ENCODE results near the gene LRP1B. TPM values are rescaled to one million over a fixed set of nuclear protein-coding genes. Genes with fewer than 3 reads are reported as not detected.

The LRP1B gene
- total RNA-seq, 6 experiments from 2014 or later = 0.06 to 1.7 (median 0.15) TPM; not detected in 1

DNA sequence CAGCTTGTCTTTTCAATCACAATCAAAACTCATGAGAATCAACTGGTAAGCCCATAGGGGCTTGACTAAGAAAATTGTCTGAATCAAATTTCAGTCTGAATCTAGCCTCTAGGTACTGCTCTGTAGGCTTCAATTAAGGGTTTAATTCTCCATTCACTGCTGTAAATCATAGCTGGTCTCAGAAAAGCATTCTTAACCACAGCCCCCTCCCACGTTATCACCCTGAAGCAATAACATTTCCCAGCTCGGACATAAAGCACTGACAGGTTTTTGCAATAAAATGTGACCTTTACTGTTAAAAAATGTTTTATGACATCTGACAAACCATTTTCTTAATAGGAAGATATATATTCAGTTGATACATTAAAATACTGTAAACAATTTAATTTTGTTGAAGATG is 55.0 kb downstream of the LRP1B start:
- no peak for ATAC-seq
- no peak overlapping the region for H3K4me3 ChIP-seq
- no peaks in the 10 kb centered on the region for H3K9me3 ChIP-seq
- WGBS (ENCODE audit: insufficient coverage, low coverage, low lambda C conversion rate, missing lambda C conversion rate) = 31% methylated on average over 2 of the region's 2 CpGs
- no peaks in the 10 kb centered on the region for H3K27me3 ChIP-seq
- H3K36me3 ChIP-seq = no peaks in the 10 kb centered on the region
- TF ChIP-seq POLR2A (IDR thresholded peaks at IDR 0.05) = no peak
- no peak for TF ChIP-seq CTCF (IDR thresholded peaks at IDR 0.05)
- no peaks in the 10 kb centered on the region for H3K4me1 ChIP-seq
- DNase-seq = no peak
- H3K27ac ChIP-seq = no peak overlapping the region
- intact Hi-C loops (cut with DNase I) = no loop called here

- no peaks in the 10 kb centered on the region for H3K36me3 ChIP-seq
- H3K9me3 ChIP-seq = no peaks in the 10 kb centered on the region
- DNase-seq (no peak), ATAC-seq (no peak)
- H3K4me3 ChIP-seq = no peak overlapping the region
- H3K4me1 ChIP-seq = no peaks in the 10 kb centered on the region
- H3K27me3 ChIP-seq = no peaks in the 10 kb centered on the region
- no peak overlapping the region for H3K27ac ChIP-seq
- intact Hi-C loops (cut with DNase I) = no loop called here
- 60% methylated on average over 4 of the region's 4 CpGs for WGBS (ENCODE audit: insufficient coverage, low coverage, low lambda C conversion rate, missing lambda C conversion rate)
- TF ChIP-seq CTCF (IDR thresholded peaks at IDR 0.05) = no peak
- no peak for TF ChIP-seq POLR2A (IDR thresholded peaks at IDR 0.05)
Measured at GRCh38 chr2:142069251-142069888, 61.4 kb downstream of the LRP1B start.

DNA sequence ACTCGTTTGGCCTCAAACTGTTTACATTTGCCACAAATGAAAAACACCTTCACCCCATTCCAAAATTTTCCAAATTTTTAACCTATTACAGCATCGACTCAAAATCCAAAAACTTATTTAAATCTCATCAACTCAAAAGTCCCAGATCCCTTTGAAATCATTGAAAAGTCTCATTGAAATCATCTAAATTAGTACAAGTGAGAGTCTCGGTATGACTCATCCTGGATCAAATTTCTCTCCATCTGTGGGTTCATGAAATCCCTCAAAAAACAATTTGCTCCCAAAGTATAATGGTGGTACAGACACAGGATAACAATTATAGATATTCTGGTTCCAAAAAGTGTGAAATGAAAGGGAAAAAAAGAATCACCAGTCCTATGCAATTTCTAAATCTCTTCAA is 65.1 kb downstream of the LRP1B start:
- 55% methylated on average over 3 of the region's 3 CpGs for WGBS (ENCODE audit: insufficient coverage, low coverage, low lambda C conversion rate, missing lambda C conversion rate)
- Histone ChIP-seq H3K9me3 (no peaks in the 10 kb centered on the region), H3K4me3 (no peak overlapping the region), H3K27me3 (no peaks in the 10 kb centered on the region), H3K36me3 (no peaks in the 10 kb centered on the region), H3K27ac (no peak overlapping the region), H3K4me1 (no peaks in the 10 kb centered on the region)
- ATAC-seq (no peak), DNase-seq (no peak)
- TF ChIP-seq CTCF (IDR thresholded peaks at IDR 0.05) (no peak), POLR2A (IDR thresholded peaks at IDR 0.05) (no peak)
- intact Hi-C loops (cut with DNase I) = no loop called here

GRCh38 chr2:142065156-142065555 is 65.7 kb downstream of the LRP1B start:
- no peak overlapping the region for H3K27ac ChIP-seq
- WGBS (ENCODE audit: insufficient coverage, low coverage, low lambda C conversion rate, missing lambda C conversion rate) = 58% methylated on average over 1 of the region's 1 CpG
- H3K9me3 ChIP-seq = no peaks in the 10 kb centered on the region
- H3K4me3 ChIP-seq = no peak overlapping the region
- no peaks in the 10 kb centered on the region for H3K4me1 ChIP-seq
- ATAC-seq (no peak), DNase-seq (no peak)
- no peaks in the 10 kb centered on the region for H3K27me3 ChIP-seq
- intact Hi-C loops (cut with DNase I) = no loop called here
- TF ChIP-seq CTCF (IDR thresholded peaks at IDR 0.05) (no peak), POLR2A (IDR thresholded peaks at IDR 0.05) (no peak)
- no peaks in the 10 kb centered on the region for H3K36me3 ChIP-seq

GRCh38 chr2:142061733-142062132 is 69.1 kb downstream of the LRP1B start:
- Histone ChIP-seq H3K27me3 (no peaks in the 10 kb centered on the region), H3K36me3 (no peaks in the 10 kb centered on the region), H3K9me3 (no peaks in the 10 kb centered on the region), H3K4me3 (no peak overlapping the region), H3K4me1 (no peaks in the 10 kb centered on the region), H3K27ac (no peak overlapping the region)
- no peak for TF ChIP-seq CTCF (IDR thresholded peaks at IDR 0.05)
- no peak for TF ChIP-seq POLR2A (IDR thresholded peaks at IDR 0.05)
- ATAC-seq (no peak), DNase-seq (no peak)
- intact Hi-C loops (cut with DNase I) = no loop called here
- WGBS (ENCODE audit: insufficient coverage, low coverage, low lambda C conversion rate, missing lambda C conversion rate) = 27% methylated on average over 1 of the region's 1 CpG

Measured in right lobe of liver (tissue), 6 donors.